WTC11 (cell line): ENCODE results near the gene KMT2A. TPM values are rescaled to one million over a fixed set of nuclear protein-coding genes. Genes with fewer than 3 reads are reported as not detected.
A peak's percentile ranks its signal among the peaks of the same experiment; 100 is the strongest.

Experiments used
- ATAC-seq: fragments of 200-7000 bp; cut with Tn5 transposase; 2 replicates; pipeline ENCODE4 v1.10.0; 2021; ENCODE audit warnings: mild to moderate bottlenecking, moderate library complexity
- CTCF ChIA-PET: fragments of 300-600 bp; sonication (Branson Sonifier 250); formaldehyde crosslinking; loops from one replicate; lab custom pipeline; 2021; ENCODE audit warnings: antibody characterized with exemption; lab: Charles Lee
- POLR2A ChIA-PET: fragments of 350-600 bp; sonication (Branson Sonifier 250); formaldehyde crosslinking; loops from one replicate; lab custom pipeline; 2021; ENCODE audit warnings: antibody characterized with exemption; lab: Charles Lee
- DNase-seq: peaks from one replicate; pipeline ENCODE4 v3.0.0; 2021; ENCODE audit warnings: low spot score
- H3K27ac Mint-ChIP-seq: 2 replicates; pipeline ENCODE4 v1.8.0; 2021; ENCODE audit warnings: mixed read lengths
- H3K27me3 Mint-ChIP-seq: 2 replicates; pipeline ENCODE4 v1.8.0; 2021; ENCODE audit warnings: low read depth, mild to moderate bottlenecking, moderate library complexity, mixed read lengths
- H3K36me3 Mint-ChIP-seq: 2 replicates; pipeline ENCODE4 v1.8.0; 2021; ENCODE audit warnings: mixed read lengths
- H3K4me1 Mint-ChIP-seq: 2 replicates; pipeline ENCODE4 v1.8.0; 2022; ENCODE audit warnings: mixed read lengths
- H3K4me3 Mint-ChIP-seq: 2 replicates; pipeline ENCODE4 v1.8.0; 2021; ENCODE audit warnings: mild to moderate bottlenecking, moderate library complexity, mixed read lengths
- H3K9me3 Mint-ChIP-seq: 2 replicates; pipeline ENCODE4 v1.8.0; 2021; ENCODE audit warnings: mixed read lengths
- ATF1 ChIP-seq: sonication (generic); formaldehyde crosslinking; IDR thresholded peaks from 2 replicates; pipeline ENCODE4 v1.8.1; 2023; ENCODE audit warnings: mild to moderate bottlenecking, moderate library complexity, missing genetic modification reagents
- FOXJ3 ChIP-seq: sonication (generic); formaldehyde crosslinking; IDR thresholded peaks from 2 replicates; pipeline ENCODE4 v1.9.0; 2021; ENCODE audit warnings: missing genetic modification reagents, mild to moderate bottlenecking, borderline replicate concordance
- FOXK1 ChIP-seq: sonication (generic); formaldehyde crosslinking; IDR thresholded peaks from 2 replicates; pipeline ENCODE4 v1.8.0; 2022; ENCODE audit warnings: mild to moderate bottlenecking, moderate library complexity, missing genetic modification reagents
- HMGA2 ChIP-seq: fragments of 250-450 bp; sonication (Bioruptor Pico); IDR thresholded peaks from 2 replicates; pipeline ENCODE4 v1.4.0; 2021; ENCODE audit warnings: mild to moderate bottlenecking, moderate library complexity
- IRF2 ChIP-seq: sonication (generic); formaldehyde crosslinking; IDR thresholded peaks from 2 replicates; pipeline ENCODE4 v1.8.0; 2022; ENCODE audit warnings: low read depth, missing genetic modification reagents, borderline replicate concordance
- JUN ChIP-seq: sonication (generic); formaldehyde crosslinking; IDR thresholded peaks from 2 replicates; pipeline ENCODE4 v1.8.0; 2023; ENCODE audit warnings: mild to moderate bottlenecking, missing genetic modification reagents
- NR3C1 ChIP-seq: sonication (generic); formaldehyde crosslinking; conservative IDR thresholded peaks from 2 replicates; pipeline ENCODE4 v1.8.1; 2023; ENCODE audit warnings: low read depth, mild to moderate bottlenecking, missing genetic modification reagents
- PRRX2 ChIP-seq: fragments of 250-450 bp; sonication (Bioruptor Pico); IDR thresholded peaks from 2 replicates; pipeline ENCODE4 v1.8.0; 2021; ENCODE audit warnings: mild to moderate bottlenecking
- SP1 ChIP-seq: sonication (generic); formaldehyde crosslinking; conservative IDR thresholded peaks from 2 replicates; pipeline ENCODE4 v1.8.1; 2022; ENCODE audit warnings: missing genetic modification reagents
- TEAD4 ChIP-seq: sonication (generic); formaldehyde crosslinking; IDR thresholded peaks from 2 replicates; pipeline ENCODE4 v1.8.0; 2022; ENCODE audit warnings: mild to moderate bottlenecking, missing genetic modification reagents
- ZBTB21 ChIP-seq: sonication (generic); formaldehyde crosslinking; IDR thresholded peaks from 2 replicates; pipeline ENCODE4 v1.8.1; 2023; ENCODE audit warnings: mild to moderate bottlenecking, missing genetic modification reagents, borderline replicate concordance
- ZNF219 ChIP-seq: sonication (generic); formaldehyde crosslinking; IDR thresholded peaks from 2 replicates; pipeline ENCODE4 v1.8.0; 2023; ENCODE audit warnings: missing genetic modification reagents, mild to moderate bottlenecking, borderline replicate concordance
- ZNF263 ChIP-seq: sonication (generic); formaldehyde crosslinking; IDR thresholded peaks from 2 replicates; pipeline ENCODE4 v1.8.1; 2022; ENCODE audit warnings: low read depth, mild to moderate bottlenecking, moderate library complexity, missing genetic modification reagents
- total RNA-seq: library from RNA; stranded (reverse); gene quantifications from 3 replicates; pipeline ENCODE4 v1.2.3, GENCODE V29; 2021
- TF ChIP-seq, protein P1 (sequence below): fragments of 250-450 bp; sonication (Bioruptor Pico); IDR thresholded peaks from 2 replicates; pipeline ENCODE4 v1.8.0; 2021; ENCODE audit warnings: mild to moderate bottlenecking
- TF ChIP-seq, protein P2 (sequence below): sonication (generic); formaldehyde crosslinking; IDR thresholded peaks from 2 replicates; pipeline ENCODE4 v1.8.0; 2022; ENCODE audit warnings: missing genetic modification reagents
- TF ChIP-seq, protein P3 (sequence below): sonication (generic); formaldehyde crosslinking; IDR thresholded peaks from 2 replicates; pipeline ENCODE4 v1.8.1; 2023; ENCODE audit warnings: mild to moderate bottlenecking, moderate library complexity, missing genetic modification reagents
- TF ChIP-seq, protein P4 (sequence below): fragments of 250-450 bp; sonication (Bioruptor Pico); IDR thresholded peaks from 2 replicates; pipeline ENCODE4 v1.9.0; 2021; ENCODE audit warnings: moderate library complexity, mild to moderate bottlenecking, inconsistent platforms, borderline replicate concordance
- TF ChIP-seq, protein P5 (sequence below): sonication (generic); formaldehyde crosslinking; IDR thresholded peaks from 2 replicates; pipeline ENCODE4 v1.8.0; 2022; ENCODE audit warnings: mild to moderate bottlenecking, missing genetic modification reagents
- TF ChIP-seq, protein P6 (sequence below): sonication (generic); formaldehyde crosslinking; conservative IDR thresholded peaks from 2 replicates; pipeline ENCODE4 v1.8.1; 2022; ENCODE audit warnings: mild to moderate bottlenecking, missing genetic modification reagents
- TF ChIP-seq, protein P7 (sequence below): sonication (generic); formaldehyde crosslinking; IDR thresholded peaks from 2 replicates; pipeline ENCODE4 v1.8.0; 2022; ENCODE audit warnings: mild to moderate bottlenecking, missing genetic modification reagents

Gene KMT2A
- total RNA-seq, 1 experiment from 2014 or later = 59.1 TPM

DNA sequence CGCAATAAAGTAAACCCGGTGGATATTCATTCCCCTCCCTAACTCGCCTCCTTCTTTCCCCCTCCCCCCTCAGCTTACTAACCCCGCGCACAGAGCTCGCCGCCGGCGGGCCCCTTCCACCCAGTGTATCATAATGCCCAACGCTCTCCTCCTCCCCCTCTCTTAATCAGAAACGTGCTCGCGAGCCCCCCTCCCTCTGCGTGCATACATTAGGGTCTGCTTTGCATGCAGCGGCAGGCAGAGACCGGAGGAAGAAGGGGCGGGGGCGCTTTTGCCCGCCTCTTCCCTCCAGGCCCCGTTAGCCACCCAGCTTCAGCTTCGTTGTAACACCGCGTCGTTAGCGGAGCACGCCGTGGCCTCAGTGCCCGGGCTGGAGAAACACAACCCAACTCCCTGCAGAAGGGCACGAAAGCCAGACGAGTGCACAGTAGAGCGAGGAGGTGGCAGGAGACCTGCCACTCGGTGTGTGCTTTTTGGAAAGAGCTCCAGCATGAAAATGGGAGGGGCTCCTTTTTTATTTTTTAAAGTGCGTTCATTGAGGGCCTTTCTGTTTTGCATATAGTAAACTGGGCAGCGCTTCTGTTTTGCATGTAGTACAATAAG lies 901 bp upstream of the KMT2A start (continued):
- TF ChIP-seq, protein P1, sequence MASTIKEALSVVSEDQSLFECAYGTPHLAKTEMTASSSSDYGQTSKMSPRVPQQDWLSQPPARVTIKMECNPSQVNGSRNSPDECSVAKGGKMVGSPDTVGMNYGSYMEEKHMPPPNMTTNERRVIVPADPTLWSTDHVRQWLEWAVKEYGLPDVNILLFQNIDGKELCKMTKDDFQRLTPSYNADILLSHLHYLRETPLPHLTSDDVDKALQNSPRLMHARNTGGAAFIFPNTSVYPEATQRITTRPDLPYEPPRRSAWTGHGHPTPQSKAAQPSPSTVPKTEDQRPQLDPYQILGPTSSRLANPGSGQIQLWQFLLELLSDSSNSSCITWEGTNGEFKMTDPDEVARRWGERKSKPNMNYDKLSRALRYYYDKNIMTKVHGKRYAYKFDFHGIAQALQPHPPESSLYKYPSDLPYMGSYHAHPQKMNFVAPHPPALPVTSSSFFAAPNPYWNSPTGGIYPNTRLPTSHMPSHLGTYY (CRISPR knock-in tag) = no peak
- TF ChIP-seq ZNF219 (no peak), NR3C1 (CRISPR knock-in tag) (no peak), HMGA2 (CRISPR knock-in tag) (no peak), SP1 (CRISPR knock-in tag) (peak; percentile 40; the same call in 1 of the 2 replicates), FOXK1 (CRISPR knock-in tag) (peak; percentile 83), TEAD4 (CRISPR knock-in tag) (no peak), PRRX2 (CRISPR knock-in tag) (no peak), ATF1 (CRISPR knock-in tag) (no peak; the same call in 1 of the 2 replicates), IRF2 (CRISPR knock-in tag) (no peak), ZNF263 (CRISPR knock-in tag) (no peak), ZBTB21 (no peak)
- TF ChIP-seq, protein P2, sequence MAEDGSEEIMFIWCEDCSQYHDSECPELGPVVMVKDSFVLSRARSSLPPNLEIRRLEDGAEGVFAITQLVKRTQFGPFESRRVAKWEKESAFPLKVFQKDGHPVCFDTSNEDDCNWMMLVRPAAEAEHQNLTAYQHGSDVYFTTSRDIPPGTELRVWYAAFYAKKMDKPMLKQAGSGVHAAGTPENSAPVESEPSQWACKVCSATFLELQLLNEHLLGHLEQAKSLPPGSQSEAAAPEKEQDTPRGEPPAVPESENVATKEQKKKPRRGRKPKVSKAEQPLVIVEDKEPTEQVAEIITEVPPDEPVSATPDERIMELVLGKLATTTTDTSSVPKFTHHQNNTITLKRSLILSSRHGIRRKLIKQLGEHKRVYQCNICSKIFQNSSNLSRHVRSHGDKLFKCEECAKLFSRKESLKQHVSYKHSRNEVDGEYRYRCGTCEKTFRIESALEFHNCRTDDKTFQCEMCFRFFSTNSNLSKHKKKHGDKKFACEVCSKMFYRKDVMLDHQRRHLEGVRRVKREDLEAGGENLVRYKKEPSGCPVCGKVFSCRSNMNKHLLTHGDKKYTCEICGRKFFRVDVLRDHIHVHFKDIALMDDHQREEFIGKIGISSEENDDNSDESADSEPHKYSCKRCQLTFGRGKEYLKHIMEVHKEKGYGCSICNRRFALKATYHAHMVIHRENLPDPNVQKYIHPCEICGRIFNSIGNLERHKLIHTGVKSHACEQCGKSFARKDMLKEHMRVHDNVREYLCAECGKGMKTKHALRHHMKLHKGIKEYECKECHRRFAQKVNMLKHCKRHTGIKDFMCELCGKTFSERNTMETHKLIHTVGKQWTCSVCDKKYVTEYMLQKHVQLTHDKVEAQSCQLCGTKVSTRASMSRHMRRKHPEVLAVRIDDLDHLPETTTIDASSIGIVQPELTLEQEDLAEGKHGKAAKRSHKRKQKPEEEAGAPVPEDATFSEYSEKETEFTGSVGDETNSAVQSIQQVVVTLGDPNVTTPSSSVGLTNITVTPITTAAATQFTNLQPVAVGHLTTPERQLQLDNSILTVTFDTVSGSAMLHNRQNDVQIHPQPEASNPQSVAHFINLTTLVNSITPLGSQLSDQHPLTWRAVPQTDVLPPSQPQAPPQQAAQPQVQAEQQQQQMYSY (CRISPR knock-in tag) = no peak
- TF ChIP-seq, protein P3, sequence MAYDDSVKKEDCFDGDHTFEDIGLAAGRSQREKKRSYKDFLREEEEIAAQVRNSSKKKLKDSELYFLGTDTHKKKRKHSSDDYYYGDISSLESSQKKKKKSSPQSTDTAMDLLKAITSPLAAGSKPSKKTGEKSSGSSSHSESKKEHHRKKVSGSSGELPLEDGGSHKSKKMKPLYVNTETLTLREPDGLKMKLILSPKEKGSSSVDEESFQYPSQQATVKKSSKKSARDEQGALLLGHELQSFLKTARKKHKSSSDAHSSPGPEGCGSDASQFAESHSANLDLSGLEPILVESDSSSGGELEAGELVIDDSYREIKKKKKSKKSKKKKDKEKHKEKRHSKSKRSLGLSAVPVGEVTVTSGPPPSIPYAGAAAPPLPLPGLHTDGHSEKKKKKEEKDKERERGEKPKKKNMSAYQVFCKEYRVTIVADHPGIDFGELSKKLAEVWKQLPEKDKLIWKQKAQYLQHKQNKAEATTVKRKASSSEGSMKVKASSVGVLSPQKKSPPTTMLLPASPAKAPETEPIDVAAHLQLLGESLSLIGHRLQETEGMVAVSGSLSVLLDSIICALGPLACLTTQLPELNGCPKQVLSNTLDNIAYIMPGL (CRISPR knock-in tag) = 0 out of 2 replicates have a peak, but pooled peaks have one; percentile 14
- TF ChIP-seq, protein P4, sequence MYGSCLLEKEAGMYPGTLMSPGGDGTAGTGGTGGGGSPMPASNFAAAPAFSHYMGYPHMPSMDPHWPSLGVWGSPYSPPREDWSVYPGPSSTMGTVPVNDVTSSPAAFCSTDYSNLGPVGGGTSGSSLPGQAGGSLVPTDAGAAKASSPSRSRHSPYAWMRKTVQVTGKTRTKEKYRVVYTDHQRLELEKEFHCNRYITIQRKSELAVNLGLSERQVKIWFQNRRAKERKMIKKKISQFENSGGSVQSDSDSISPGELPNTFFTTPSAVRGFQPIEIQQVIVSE (CRISPR knock-in tag) = no peak
- TF ChIP-seq, protein P5, sequence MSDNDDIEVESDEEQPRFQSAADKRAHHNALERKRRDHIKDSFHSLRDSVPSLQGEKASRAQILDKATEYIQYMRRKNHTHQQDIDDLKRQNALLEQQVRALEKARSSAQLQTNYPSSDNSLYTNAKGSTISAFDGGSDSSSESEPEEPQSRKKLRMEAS = peak; percentile 27; the same call in 1 of the 2 replicates
- TF ChIP-seq, protein P6, sequence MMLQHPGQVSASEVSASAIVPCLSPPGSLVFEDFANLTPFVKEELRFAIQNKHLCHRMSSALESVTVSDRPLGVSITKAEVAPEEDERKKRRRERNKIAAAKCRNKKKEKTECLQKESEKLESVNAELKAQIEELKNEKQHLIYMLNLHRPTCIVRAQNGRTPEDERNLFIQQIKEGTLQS = no peak

DNA sequence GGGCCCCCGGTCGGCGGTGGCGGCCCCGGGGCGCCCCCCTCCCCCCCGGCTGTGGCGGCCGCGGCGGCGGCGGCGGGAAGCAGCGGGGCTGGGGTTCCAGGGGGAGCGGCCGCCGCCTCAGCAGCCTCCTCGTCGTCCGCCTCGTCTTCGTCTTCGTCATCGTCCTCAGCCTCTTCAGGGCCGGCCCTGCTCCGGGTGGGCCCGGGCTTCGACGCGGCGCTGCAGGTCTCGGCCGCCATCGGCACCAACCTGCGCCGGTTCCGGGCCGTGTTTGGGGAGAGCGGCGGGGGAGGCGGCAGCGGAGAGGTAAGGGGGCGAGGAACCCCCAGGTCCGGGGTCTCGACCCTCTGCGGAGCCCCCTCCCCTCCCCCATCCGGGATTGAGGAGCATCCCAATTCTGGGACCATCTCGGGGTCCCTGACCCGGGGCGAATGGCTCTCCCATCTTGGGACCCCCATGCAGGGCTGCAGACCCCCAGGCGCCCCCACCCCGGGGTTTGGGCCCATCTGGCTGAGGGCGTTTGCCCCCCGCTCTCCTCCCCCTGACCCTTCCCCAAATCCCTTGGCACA lies 431 bp downstream of the KMT2A start:
- DNase-seq = peak; percentile 23
- ATAC-seq = no peak
- Mint-ChIP-seq H3K4me3 (peak overlapping the region; percentile 95), H3K4me1 (peaks cover 46% of the 10 kb centered on the region), H3K36me3 (peaks cover 10% of the 10 kb centered on the region), H3K9me3 (no peaks in the 10 kb centered on the region), H3K27me3 (peaks cover 13% of the 10 kb centered on the region), H3K27ac (peak overlapping the region; percentile 84; the same call in 1 of the 2 replicates)
- ChIA-PET CTCF (interaction anchor here (0.6 kb wide), 1 partner anchor 54 kb away, joined by 5 read pairs; no protein-coding TSS in a partner anchor), POLR2A (interaction anchor here (0.5 to 2.0 kb wide), 3 partner anchors 21 to 429 kb away, joined by 4 to 9 read pairs (median 7); no protein-coding TSS in a partner anchor)
- TF ChIP-seq, protein P7, sequence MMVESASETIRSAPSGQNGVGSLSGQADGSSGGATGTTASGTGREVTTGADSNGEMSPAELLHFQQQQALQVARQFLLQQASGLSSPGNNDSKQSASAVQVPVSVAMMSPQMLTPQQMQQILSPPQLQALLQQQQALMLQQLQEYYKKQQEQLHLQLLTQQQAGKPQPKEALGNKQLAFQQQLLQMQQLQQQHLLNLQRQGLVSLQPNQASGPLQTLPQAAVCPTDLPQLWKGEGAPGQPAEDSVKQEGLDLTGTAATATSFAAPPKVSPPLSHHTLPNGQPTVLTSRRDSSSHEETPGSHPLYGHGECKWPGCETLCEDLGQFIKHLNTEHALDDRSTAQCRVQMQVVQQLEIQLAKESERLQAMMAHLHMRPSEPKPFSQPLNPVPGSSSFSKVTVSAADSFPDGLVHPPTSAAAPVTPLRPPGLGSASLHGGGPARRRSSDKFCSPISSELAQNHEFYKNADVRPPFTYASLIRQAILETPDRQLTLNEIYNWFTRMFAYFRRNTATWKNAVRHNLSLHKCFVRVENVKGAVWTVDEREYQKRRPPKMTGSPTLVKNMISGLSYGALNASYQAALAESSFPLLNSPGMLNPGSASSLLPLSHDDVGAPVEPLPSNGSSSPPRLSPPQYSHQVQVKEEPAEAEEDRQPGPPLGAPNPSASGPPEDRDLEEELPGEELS (CRISPR knock-in tag) = no peak
- TF ChIP-seq, protein P3 (CRISPR knock-in tag) = peak; percentile 66; the same call in 1 of the 2 replicates
- TF ChIP-seq, protein P1 (CRISPR knock-in tag) = no peak
- TF ChIP-seq FOXJ3 (no peak), ZBTB21 (no peak), JUN (no peak), FOXK1 (CRISPR knock-in tag) (no peak)
